GM21390 (cell line): ENCODE results near the gene ZNF554.

Experiments used
- ATAC-seq: cut with Tn5 transposase; IDR thresholded peaks from one replicate; pipeline ENCODE4 v1.9.1; 2021; ENCODE audit not compliant: unreplicated experiment

Gene ZNF554

GRCh38 chr19:2824129-2824528 lies 4.5 kb downstream of the ZNF554 start:
- no peak for ATAC-seq

- ATAC-seq = no peak
Observed at GRCh38 chr19:2827022-2827421, 7.4 kb downstream of the ZNF554 start.

- no peak for ATAC-seq
Observed at GRCh38 chr19:2827840-2828489, 8.3 kb downstream of the ZNF554 start.

DNA sequence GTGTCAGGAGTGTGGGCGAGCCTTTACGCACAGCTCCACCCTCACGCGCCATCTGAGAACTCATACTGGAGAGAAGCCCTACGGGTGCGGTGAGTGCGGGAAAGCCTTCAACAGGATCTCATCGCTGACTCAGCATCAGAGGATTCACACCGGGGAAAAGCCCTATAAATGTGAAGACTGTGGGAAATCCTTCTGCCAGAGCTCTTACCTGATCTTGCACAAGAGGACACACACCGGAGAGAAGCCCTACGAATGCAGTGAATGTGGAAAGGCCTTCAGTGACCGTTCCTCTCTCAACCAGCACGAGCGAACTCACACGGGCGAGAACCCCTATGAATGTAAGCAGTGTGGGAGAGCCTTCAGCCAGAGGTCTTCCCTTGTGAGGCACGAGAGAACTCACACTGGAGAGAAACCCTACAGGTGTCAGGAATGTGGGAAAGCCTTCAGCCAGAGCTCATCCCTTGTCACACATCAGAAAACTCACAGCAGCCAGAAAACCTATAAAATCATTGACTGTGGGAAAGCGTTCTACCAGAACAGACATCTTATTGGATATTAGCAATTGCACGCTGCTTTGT lies 14.7 kb downstream of the ZNF554 start:
- ATAC-seq = no peak

- ATAC-seq = no peak
Observed at GRCh38 chr19:2837430-2837829, 17.8 kb downstream of the ZNF554 start.

GRCh38 chr19:2840794-2841791 lies 21.4 kb downstream of the ZNF554 start, which contains the start of gene ZNF555:
ZNF555 (plus strand) TSS chr19:2841475; CDS start chr19:2841573, 98 bp downstream.
- peak; percentile 94 for ATAC-seq

DNA sequence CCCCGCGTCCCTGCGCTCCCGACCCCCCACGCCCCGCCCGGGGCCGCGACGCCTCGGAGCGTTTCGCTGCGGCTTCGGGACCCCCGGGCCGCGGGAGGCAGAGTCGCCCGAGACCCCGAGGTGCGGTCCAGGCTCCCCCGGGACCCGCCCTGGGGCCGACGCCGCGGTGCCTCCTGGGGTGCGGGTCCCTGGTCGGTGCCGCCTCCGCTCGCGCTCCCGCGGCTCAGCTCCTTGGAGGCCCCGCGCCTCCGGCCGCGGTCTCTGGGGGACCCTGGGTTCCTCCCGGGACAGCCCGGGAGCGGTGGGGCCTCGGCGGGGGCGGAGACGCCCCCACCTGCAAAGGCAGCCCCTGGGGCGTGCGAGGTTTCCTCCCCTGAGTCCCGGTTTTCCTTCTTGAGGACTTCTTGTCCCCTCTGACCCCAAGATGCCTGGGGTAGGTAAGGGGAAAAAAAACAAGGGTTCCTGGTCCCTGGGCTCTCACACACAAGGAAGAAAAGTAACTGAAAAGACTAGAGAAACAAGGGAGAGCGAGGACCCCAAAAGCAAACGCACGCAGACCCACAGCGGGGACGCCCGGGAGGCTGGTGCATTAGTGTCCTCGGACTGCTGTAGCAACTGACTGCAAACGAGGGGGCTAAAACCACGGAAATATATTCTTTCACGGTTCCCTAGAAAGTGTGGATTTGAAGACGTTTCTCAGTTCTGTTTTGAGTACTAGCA lies 22.3 kb downstream of the ZNF554 start:
- ATAC-seq = peak; percentile 11

DNA sequence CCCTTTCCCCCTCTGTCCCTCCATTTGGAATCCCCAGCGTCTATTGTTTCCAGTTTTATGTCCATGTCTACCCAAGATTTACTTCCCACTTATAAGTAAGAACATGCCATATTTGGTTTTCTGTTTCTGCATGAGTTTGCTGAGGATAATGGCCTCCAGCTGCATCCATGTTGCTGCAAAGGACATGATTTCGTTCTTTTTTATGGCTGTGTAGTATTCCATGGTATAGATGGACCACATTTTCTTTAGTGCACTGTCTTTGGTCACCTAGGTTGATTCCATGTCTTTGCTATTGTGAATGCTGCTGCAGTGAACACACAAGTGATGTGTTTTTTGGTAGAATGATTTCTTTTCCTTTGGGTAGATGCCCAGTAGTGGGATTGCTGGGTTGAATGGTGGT lies 25.4 kb downstream of the ZNF554 start:
- ATAC-seq = no peak

DNA sequence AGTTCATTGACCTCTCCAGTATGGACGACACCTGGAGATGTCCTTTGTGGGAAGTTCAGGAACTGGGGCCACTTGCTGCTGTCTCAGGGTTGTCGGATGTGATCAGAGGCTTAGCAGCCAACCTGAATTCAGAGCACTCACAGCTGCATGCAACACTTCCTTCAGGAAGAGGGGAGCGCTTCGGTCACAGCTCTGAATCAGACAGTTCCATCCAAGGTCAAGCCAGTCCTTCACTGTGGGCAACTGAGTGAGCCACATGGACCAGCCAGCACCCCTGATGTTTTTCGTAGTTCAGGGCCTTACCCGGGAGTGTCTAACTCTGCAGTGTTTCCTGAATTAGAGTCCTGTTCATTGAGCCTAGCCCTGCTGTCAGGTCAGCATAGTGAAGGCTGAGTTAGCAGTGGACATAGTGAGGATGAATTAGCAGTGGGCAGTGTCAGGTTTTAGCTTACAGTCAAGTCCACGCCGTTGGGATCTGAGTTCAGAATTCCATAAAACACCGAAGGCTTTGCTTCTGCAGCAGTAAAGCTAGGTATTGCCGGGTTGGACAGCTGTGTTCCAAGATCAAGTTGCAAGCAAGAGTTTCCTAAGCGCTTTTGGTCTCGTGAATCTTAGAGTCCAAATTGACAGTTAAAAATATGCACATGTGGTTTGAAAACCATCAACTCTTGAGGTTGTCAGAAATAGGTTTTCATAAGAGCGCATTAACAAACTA lies 26.7 kb downstream of the ZNF554 start:
- ATAC-seq = no peak

GRCh38 chr19:2847507-2847906 lies 27.8 kb downstream of the ZNF554 start:
- ATAC-seq = no peak

GRCh38 chr19:2848616-2849015 lies 28.9 kb downstream of the ZNF554 start:
- no peak for ATAC-seq

- no peak for ATAC-seq
Observed at GRCh38 chr19:2850256-2850925, 30.7 kb downstream of the ZNF554 start.

GRCh38 chr19:2852598-2852997 lies 32.9 kb downstream of the ZNF554 start:
- no peak for ATAC-seq

DNA sequence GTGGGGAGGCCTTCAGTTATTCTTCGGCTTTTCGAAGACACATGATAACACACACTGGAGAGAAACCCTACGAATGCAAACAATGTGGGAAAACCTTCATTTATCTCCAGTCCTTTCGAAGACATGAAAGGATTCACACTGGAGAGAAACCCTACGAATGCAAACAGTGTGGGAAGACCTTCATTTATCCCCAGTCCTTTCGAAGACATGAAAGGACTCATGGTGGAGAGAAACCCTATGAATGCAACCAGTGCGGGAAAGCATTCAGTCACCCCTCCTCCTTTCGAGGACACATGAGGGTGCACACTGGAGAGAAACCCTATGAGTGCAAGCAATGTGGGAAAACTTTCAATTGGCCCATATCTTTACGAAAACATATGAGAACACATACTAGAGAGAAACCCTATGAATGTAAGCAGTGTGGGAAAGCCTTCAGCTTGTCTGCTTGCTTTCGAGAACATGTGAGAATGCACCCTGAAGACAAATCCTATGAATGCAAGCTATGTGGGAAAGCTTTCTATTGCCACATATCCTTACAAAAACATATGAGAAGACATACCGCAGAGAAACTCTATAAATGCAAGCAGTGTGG lies 33.4 kb downstream of the ZNF554 start:
- no peak for ATAC-seq

DNA sequence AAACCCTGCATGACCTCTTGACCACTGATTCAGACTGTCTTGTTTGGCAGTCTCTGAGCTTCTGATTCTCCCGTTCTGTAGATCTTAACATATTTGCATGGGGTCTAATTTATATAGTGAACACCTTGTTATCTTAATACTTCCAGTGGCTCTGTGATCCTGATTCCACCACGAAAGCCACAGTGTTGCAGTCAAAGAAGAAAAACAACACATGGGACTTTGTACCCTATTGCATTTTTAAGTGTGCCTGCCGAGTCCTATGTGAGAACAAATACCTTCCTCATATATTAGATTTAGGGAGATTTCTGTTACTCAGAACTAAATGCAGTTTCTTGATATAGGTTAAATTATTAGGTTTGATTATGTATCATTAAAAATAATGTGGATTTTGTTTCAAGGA lies 35.2 kb downstream of the ZNF554 start:
- no peak for ATAC-seq

- no peak for ATAC-seq
Observed at GRCh38 chr19:2856457-2857050, 36.9 kb downstream of the ZNF554 start.

GRCh38 chr19:2858864-2859263 lies 39.2 kb downstream of the ZNF554 start:
- ATAC-seq = no peak

DNA sequence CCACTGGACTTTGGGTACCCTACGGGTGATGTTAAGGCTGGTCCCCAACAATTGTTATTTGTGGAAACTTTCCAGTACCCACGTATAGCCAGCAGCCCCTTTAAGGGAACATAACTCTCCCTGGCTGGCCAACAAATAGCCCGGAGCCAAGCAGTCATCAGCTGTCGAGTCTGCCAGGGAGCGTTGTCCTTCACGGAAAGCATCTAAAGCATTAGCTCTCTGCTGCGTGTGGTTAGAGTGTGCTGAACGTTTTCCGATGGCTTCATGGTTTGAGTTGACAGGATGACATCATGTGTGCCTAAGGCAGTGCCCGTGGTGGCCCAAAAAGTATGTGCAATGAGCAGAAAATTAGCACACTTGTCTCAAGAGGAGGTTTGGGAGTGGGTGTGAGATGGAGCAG lies 44.1 kb downstream of the ZNF554 start:
- no peak for ATAC-seq
